ENCODE data around the gene BLZF1. TPM values are rescaled to one million over a fixed set of nuclear protein-coding genes. Genes with fewer than 3 reads are reported as not detected.

Gene BLZF1
- total RNA-seq, 1 experiment from 2014 or later = 6.9 TPM

Other genes starting within 250 kb of the BLZF1 start
- gene NME7, start 398 bp upstream of the BLZF1 start, total RNA-seq (2014; rRNA removed; shearing (Covaris generic)) = 4.9 and 7.1 TPM in 2 replicates
- gene CCDC181, start 59.3 kb downstream of the BLZF1 start, total RNA-seq (2014; rRNA removed; shearing (Covaris generic)) = 0.56 TPM in 1 of 2 replicates, not detected in the other
- gene SLC19A2, start 117.7 kb downstream of the BLZF1 start, total RNA-seq (2014; rRNA removed; shearing (Covaris generic)) = 15.6 and 16.8 TPM in 2 replicates
- 8.1 and 9.2 TPM in 2 replicates for gene F5, start 218.3 kb downstream of the BLZF1 start, total RNA-seq (2014; rRNA removed; shearing (Covaris generic))